ENCODE data around the gene RNH1. TPM values are rescaled to one million over a fixed set of nuclear protein-coding genes. Genes with fewer than 3 reads are reported as not detected.

The RNH1 gene
- total RNA-seq, 1 experiment from 2014 or later, result 288 TPM

GRCh38 chr11:498297-499181 is 8.5 kb downstream of the RNH1 start:
- Mint-ChIP-seq H3K36me3 (ENCODE audit: insufficient read depth, unreplicated experiment) (peaks cover 89% of the 10 kb centered on the region), H3K27me3 (ENCODE audit: insufficient read depth, unreplicated experiment) (no peaks in the 10 kb centered on the region), H3K27ac (ENCODE audit: low read depth, unreplicated experiment) (no peak overlapping the region), H3K4me3 (ENCODE audit: unreplicated experiment) (no peak overlapping the region), H3K9me3 (ENCODE audit: unreplicated experiment) (no peaks in the 10 kb centered on the region), H3K4me1 (ENCODE audit: insufficient read depth, unreplicated experiment) (peaks cover 9% of the 10 kb centered on the region)
- ChIA-PET CTCF (interaction anchor here (0.6 to 1.6 kb wide), 2 partner anchors 50 to 102 kb away, joined by 4 to 8 read pairs; no protein-coding TSS in a partner anchor), POLR2A (interaction anchor here (0.7 to 1.0 kb wide), 3 partner anchors 18 to 226 kb away, joined by 3 to 5 read pairs (median 3); no protein-coding TSS in a partner anchor)
- DNase-seq (ENCODE audit: unreplicated experiment), result no peak
- no peak for TF ChIP-seq CTCF (IDR thresholded peaks at IDR 0.05; ENCODE audit: unreplicated experiment)
- intact Hi-C loops (cut with micrococcal nuclease), result no loop called here
- TSS peak; percentile 35 for BruUV-seq (replicated peaks)

GRCh38 chr11:497565-498296 is 9.3 kb downstream of the RNH1 start:
- DNase-seq (ENCODE audit: unreplicated experiment), result no peak
- BruUV-seq (replicated peaks), result no TSS peak
- Mint-ChIP-seq H3K27me3 (ENCODE audit: insufficient read depth, unreplicated experiment) (no peaks in the 10 kb centered on the region), H3K27ac (ENCODE audit: low read depth, unreplicated experiment) (no peak overlapping the region), H3K36me3 (ENCODE audit: insufficient read depth, unreplicated experiment) (peaks cover 95% of the 10 kb centered on the region), H3K4me3 (ENCODE audit: unreplicated experiment) (no peak overlapping the region), H3K9me3 (ENCODE audit: unreplicated experiment) (no peaks in the 10 kb centered on the region), H3K4me1 (ENCODE audit: insufficient read depth, unreplicated experiment) (peaks cover 9% of the 10 kb centered on the region)
- intact Hi-C loops (cut with micrococcal nuclease), result no loop called here
- no peak for TF ChIP-seq CTCF (IDR thresholded peaks at IDR 0.05; ENCODE audit: unreplicated experiment)
- POLR2A ChIA-PET, result interaction anchor here (0.7 kb wide), 1 partner anchor 225 kb away, joined by 3 read pairs; no protein-coding TSS in a partner anchor
- CTCF ChIA-PET, result interaction anchor here (1.6 kb wide), 1 partner anchor 49 kb away, joined by 8 read pairs; no protein-coding TSS in a partner anchor

- Mint-ChIP-seq H3K4me1 (ENCODE audit: insufficient read depth, unreplicated experiment) (peaks cover 9% of the 10 kb centered on the region), H3K9me3 (ENCODE audit: unreplicated experiment) (no peaks in the 10 kb centered on the region), H3K4me3 (ENCODE audit: unreplicated experiment) (no peak overlapping the region), H3K27ac (ENCODE audit: low read depth, unreplicated experiment) (no peak overlapping the region), H3K27me3 (ENCODE audit: insufficient read depth, unreplicated experiment) (no peaks in the 10 kb centered on the region), H3K36me3 (ENCODE audit: insufficient read depth, unreplicated experiment) (peaks cover 100% of the 10 kb centered on the region)
- ChIA-PET POLR2A (interaction anchor here (0.6 kb wide), 1 partner anchor 34 kb away, joined by 3 read pairs; no protein-coding TSS in a partner anchor), CTCF (interaction anchor here (0.6 to 1.6 kb wide), 2 partner anchors 48 to 82 kb away, joined by 3 to 8 read pairs; partner anchors contain the start of gene SIGIRR)
- intact Hi-C loops (cut with micrococcal nuclease), result no loop called here
- no TSS peak for BruUV-seq (replicated peaks)
- no peak for TF ChIP-seq CTCF (IDR thresholded peaks at IDR 0.05; ENCODE audit: unreplicated experiment)
- no peak for DNase-seq (ENCODE audit: unreplicated experiment)
Observed at GRCh38 chr11:496834-497564, 10.0 kb downstream of the RNH1 start.
